HG03196 (cell line): ENCODE data around the gene LNX1.

ENCODE experiments used
- ATAC-seq: cut with Tn5 transposase; IDR thresholded peaks from one replicate; pipeline ENCODE4 v1.9.1; 2021; ENCODE audit not compliant: unreplicated experiment

The LNX1 gene

GRCh38 chr4:53573696-53574095, 17.6 kb downstream of the LNX1 start:
- ATAC-seq, result no peak

- no peak for ATAC-seq
Measured at GRCh38 chr4:53572600-53572994, 18.7 kb downstream of the LNX1 start.

GRCh38 chr4:53571936-53572599, 19.2 kb downstream of the LNX1 start:
- ATAC-seq, result no peak

GRCh38 chr4:53563824-53564223, 27.5 kb downstream of the LNX1 start:
- no peak for ATAC-seq

- no peak for ATAC-seq
Measured at GRCh38 chr4:53562409-53562808, 28.9 kb downstream of the LNX1 start.

- no peak for ATAC-seq
Measured at GRCh38 chr4:53559021-53559620, 32.2 kb downstream of the LNX1 start.

GRCh38 chr4:53558065-53558801, 33.1 kb downstream of the LNX1 start:
- ATAC-seq, result no peak

GRCh38 chr4:53557669-53558064, 33.6 kb downstream of the LNX1 start:
- no peak for ATAC-seq

- ATAC-seq, result no peak
Measured at GRCh38 chr4:53556651-53557050, 34.6 kb downstream of the LNX1 start.

GRCh38 chr4:53553486-53554210, 37.6 kb downstream of the LNX1 start:
- no peak for ATAC-seq

- no peak for ATAC-seq
Measured at GRCh38 chr4:53552711-53553110, 38.6 kb downstream of the LNX1 start.

- ATAC-seq, result no peak
Measured at GRCh38 chr4:53551958-53552357, 39.3 kb downstream of the LNX1 start.

- no peak for ATAC-seq
Measured at GRCh38 chr4:53551281-53551864, 39.9 kb downstream of the LNX1 start.

GRCh38 chr4:53548662-53549061, 42.6 kb downstream of the LNX1 start:
- ATAC-seq, result no peak

GRCh38 chr4:53547983-53548382, 43.3 kb downstream of the LNX1 start:
- no peak for ATAC-seq

GRCh38 chr4:53545942-53546581, 45.2 kb downstream of the LNX1 start:
- ATAC-seq, result no peak

GRCh38 chr4:53545273-53545672, 46.0 kb downstream of the LNX1 start:
- ATAC-seq, result no peak

GRCh38 chr4:53543561-53543960, 47.7 kb downstream of the LNX1 start:
- no peak for ATAC-seq

GRCh38 chr4:53541577-53542206, 49.6 kb downstream of the LNX1 start:
- no peak for ATAC-seq

GRCh38 chr4:53538756-53539155, 52.5 kb downstream of the LNX1 start:
- ATAC-seq, result no peak
